Measurements from ENCODE around the gene TMEM135.

Gene TMEM135

DNA sequence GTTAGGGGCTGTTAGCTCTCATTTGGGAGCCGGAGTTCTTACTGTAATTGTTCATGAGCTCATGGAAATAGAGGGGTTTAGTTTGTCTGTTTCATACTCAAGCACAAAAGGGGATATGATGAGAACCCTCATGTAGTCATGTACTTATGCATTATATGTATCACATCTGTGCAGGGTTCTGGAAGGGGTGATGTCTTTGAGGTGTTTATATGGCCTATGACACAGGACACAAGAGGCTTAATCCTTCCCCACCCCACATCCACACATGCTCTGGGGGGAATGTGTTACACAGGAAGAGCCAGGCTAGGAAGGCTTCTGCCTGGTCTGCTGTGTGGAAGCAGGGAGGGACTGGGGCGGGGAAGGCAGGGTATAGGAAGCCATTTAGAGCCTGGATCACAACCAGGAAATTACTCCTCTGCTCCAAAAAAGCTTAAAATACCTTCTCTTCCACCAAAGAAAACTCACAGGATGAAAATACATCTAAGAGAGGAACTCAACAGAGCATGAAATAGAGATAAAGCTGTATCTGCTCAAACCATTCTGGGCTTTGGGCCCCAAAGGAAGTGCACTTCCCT lies 316.1 kb downstream of the TMEM135 start:
- DNase-seq (ENCODE audit: low spot score), result no peak

DNA sequence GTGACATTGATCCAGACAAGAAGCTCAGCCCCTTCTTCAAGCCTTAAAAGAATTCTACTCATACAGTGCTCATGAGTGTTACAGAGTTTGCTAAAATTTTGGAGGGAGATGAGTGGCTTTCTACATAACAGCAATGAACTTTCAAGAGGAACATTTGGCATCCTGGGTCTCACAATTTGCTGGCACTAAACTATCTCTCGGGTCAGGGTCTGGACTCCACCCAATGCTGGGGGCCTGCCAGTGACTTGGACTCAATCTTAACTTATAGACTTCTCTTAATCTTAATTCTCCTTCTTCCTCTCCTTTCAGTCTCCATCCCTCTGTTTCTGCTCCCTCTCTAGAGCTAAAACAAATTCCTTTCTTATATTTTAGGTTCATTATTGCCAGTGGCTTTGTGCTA lies 317.9 kb downstream of the TMEM135 start:
- no peak for DNase-seq (ENCODE audit: low spot score)

DNA sequence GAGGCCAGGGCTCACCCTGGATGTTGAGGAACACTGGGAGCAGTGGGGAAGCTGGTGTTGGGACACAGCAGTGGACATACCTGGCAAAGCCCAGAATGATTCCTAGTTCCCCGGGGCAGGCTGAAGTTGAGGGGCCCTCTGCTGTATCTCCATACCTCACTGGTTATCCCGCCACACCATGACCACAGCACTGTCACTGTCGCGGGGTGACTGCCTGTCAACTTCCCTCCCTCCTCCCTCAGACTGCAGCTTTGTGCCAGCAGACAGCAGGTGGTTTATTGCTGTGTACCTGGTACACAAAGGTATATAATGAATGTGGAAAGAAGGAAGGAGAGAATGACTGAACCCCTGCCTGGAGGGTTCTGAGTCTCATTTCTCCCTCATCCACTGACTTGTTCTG lies 318.7 kb downstream of the TMEM135 start:
- DNase-seq (ENCODE audit: low spot score), result no peak

- no peak for DNase-seq (ENCODE audit: low spot score)
Observed at GRCh38 chr11:87358461-87358860, 320.7 kb downstream of the TMEM135 start.

DNA sequence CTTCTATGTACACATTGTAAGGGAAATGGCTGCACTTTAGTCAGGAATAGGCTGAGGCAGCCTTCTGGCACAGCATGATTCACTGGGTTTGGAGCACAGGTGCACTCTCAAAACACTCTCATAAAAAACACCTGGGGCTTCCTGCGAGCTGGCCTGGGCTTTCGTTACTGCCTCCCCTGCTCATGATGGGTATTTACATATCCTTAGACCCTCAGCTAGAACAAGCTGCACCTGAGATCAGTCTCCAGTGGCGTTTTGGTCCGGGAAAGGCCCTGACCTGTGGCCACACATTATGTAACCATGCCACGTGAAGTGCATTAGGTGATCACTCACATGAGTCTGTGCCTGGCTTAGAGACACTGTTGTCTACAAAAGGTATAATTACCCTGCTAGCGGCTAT lies 321.7 kb downstream of the TMEM135 start:
- no peak for DNase-seq (ENCODE audit: low spot score)

DNA sequence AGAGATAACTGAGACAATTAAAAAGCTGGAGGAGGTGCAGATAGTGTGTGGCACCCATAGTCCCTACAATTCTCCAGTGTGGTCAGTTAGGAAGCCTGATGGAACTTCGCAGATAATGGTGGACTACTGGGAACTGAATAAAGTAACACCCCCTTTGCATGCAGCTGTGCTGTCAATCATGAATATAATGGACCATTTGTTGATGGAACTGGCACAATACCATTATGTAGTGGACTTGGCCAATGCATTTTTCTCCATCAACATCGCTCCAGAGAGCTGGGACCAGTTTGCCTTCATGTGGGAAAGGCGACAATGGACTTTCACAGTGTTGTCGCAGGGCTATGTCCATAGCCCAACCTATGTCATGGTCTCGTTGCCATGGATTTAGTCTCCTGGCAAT lies 324.2 kb downstream of the TMEM135 start:
- no peak for DNase-seq (ENCODE audit: low spot score)

- no peak for DNase-seq (ENCODE audit: low spot score)
Observed at GRCh38 chr11:87366346-87366745, 328.6 kb downstream of the TMEM135 start.

DNA sequence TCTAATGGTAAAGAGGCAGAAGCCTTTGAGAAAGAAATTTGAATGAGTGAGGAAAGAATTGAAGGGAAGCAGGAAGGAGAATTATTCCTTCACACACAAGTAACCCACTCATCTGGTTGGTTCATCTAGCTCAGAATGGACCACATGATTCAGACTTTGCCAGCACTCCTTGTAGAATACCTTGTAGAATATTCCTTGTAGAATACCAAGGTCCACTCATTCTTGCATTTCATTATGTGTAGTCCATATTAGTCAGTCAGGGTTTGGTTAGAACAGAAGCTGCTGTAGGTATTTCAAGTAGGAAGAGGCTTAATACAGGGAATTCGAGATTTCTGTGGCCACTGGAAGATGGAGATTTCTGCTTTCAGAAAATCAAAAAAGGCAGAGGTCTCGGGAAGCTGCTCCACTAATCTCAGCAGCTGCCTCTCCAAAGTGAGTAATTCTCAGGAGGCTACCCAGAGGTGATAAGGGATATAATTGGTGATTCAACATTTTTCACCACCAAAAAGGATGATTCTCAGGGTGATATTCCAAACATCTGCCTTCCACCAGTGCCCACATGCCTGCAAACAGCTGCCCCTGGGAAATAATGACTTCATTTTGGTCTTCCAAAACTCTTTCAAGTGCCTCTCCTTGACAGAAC lies 329.1 kb downstream of the TMEM135 start:
- DNase-seq (ENCODE audit: low spot score), result no peak

- DNase-seq (ENCODE audit: low spot score), result no peak
Observed at GRCh38 chr11:87368151-87368550, 330.4 kb downstream of the TMEM135 start.

DNA sequence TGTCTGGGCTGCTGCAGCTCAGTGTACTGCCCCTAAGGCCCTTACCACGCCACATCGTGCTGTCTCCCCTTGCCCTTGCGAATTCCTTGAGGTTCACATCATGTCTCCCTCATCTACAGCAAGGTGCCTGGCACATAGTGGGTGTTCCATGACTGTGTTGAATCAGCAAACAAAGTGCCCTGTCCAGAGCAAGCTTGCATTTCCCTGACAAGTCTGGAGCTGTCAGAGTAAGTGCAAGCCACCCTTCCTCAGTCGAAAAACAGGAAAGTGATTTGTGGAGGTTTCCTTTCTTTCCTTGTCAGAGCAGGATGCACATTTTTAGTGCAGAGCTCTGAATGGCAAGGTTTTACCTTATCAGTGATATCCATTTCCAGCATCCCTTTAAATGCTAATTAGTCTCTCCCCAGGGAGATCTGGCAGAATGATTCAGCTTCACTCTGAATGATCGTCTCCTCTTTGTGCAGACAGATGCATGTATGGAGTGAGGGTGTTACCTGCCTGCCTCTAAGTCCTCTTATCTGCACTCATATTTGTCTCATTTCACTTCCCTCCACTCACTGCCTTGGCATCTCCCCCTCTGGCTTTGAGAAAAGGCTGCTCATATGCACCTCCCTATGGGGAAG lies 331.2 kb downstream of the TMEM135 start:
- no peak for DNase-seq (ENCODE audit: low spot score)

DNA sequence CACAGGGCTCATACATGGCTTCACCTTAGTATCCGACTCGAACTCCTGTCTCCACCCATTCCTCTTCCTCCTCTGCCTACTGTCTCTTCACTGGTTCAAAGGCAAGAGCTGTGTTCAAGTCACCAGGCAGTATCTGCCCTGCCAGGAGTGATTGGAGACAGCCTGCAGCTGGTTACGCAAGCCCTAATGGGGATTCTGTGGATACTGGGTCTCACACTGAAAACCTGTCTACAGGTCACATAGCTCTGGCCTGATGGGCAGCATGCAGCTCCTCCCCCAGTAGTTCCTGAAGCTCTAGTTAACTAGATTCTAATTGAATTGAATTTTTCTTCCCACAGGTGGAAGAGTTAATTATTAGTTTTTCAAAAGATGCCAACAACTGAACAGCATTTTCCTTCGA lies 332.2 kb downstream of the TMEM135 start:
- no peak for DNase-seq (ENCODE audit: low spot score)

DNA sequence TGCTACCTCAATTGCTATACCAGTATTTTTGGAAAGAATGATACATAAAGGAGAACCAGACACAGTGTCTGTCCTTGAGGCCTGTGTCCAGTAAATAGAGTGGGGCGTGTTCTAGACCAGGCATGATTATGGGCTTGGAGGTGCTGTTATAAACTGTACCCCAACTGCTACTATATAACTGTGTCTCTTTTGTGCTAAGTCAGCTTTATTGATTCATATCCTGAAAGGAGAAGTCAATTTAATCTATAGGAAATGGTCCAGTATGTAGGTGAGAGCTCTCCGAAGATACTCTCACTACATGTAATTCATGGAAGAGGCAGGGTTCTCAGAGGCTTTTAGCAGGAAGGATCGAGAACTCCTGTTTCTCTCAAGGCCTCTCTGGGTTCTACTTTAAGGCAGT lies 334.3 kb downstream of the TMEM135 start:
- DNase-seq (ENCODE audit: low spot score), result no peak

All from AG08396 (cell line).